Liver (tissue), 9 donors: ENCODE data around the gene AP3S1. TPM values are rescaled to one million over a fixed set of nuclear protein-coding genes. Genes with fewer than 3 reads are reported as not detected.
"Not testable (repeated sequence)": the region's sequence is repeated elsewhere in the genome, so short reads cannot be mapped to it uniquely, and the experiment has no call there.

Experiments used
- DNase-seq: peaks from one replicate; pipeline ENCODE4 v3.0.0-alpha.2; 2017; ENCODE audit warnings: low spot score
- H3K27ac ChIP-seq, 2 donors: one replicate each; pipeline ENCODE4 v1.7.0; 2013; ENCODE audit warnings: inconsistent platforms in 2 of 2, low read length in 2 of 2, control low read depth in 1 of 2, low read depth in 1 of 2, mild to moderate bottlenecking in 1 of 2
- H3K27me3 ChIP-seq, 4 donors: one replicate each; pipeline versions ENCODE4 v1.6.1 to v1.7.0; 2013; ENCODE audit warnings: low read length in 3 of 4, inconsistent platforms in 1 of 4, mild to moderate bottlenecking in 1 of 4, moderate library complexity in 1 of 4; ENCODE audit not compliant: control insufficient read depth in 4 of 4, insufficient read depth in 4 of 4
- H3K36me3 ChIP-seq, 4 donors: one replicate each; pipeline versions ENCODE4 v1.6.1 to v1.7.0; 2013; ENCODE audit warnings: low read length in 3 of 4, mild to moderate bottlenecking in 3 of 4, low read depth in 1 of 4, moderate library complexity in 1 of 4; ENCODE audit not compliant: control insufficient read depth in 4 of 4, insufficient read depth in 3 of 4
- H3K4me1 ChIP-seq, 4 donors: one replicate each; pipeline versions ENCODE4 v1.6.1 to v1.7.0; 2013; ENCODE audit warnings: low read length in 3 of 4, mild to moderate bottlenecking in 3 of 4, moderate library complexity in 1 of 4; ENCODE audit not compliant: control insufficient read depth in 4 of 4, insufficient read depth in 4 of 4
- H3K4me3 ChIP-seq, 3 donors: one replicate each; pipeline versions ENCODE4 v1.6.1 to v1.7.0; 2013; ENCODE audit warnings: low read length in 3 of 3, control low read depth in 1 of 3, low read depth in 1 of 3, mild to moderate bottlenecking in 1 of 3
- H3K9ac ChIP-seq, 2 donors: one replicate each; pipeline ENCODE4 v1.7.0; 2013; ENCODE audit warnings: low read length in 2 of 2, mild to moderate bottlenecking in 2 of 2, moderate library complexity in 2 of 2, control low read depth in 1 of 2, low read depth in 1 of 2
- H3K9me3 ChIP-seq, 4 donors: one replicate each; pipeline versions ENCODE4 v1.6.1 to v1.7.0; 2013; ENCODE audit warnings: low read length in 3 of 4; ENCODE audit not compliant: control insufficient read depth in 4 of 4
- EGR1 ChIP-seq, 2 donors: IDR thresholded peaks; 2 replicates each; pipeline ENCODE4 v1.6.1; 2016 to 2018; ENCODE audit warnings: antibody characterized with exemption in 2 of 2, low read depth in 2 of 2
- FOXA1 ChIP-seq: IDR thresholded peaks from 2 replicates; pipeline ENCODE4 v1.6.1; 2016; ENCODE audit warnings: antibody characterized with exemption
- FOXA2 ChIP-seq: IDR thresholded peaks from 2 replicates; pipeline ENCODE4 v1.6.1; 2016; ENCODE audit warnings: antibody characterized with exemption
- HNF4A ChIP-seq, 2 donors: conservative IDR thresholded peaks; 2 replicates each; pipeline ENCODE4 v1.6.1; 2016; ENCODE audit warnings: antibody characterized with exemption in 2 of 2, mild to moderate bottlenecking in 2 of 2
- HNF4G ChIP-seq: IDR thresholded peaks from 2 replicates; pipeline ENCODE4 v1.6.1; 2016; ENCODE audit warnings: antibody characterized with exemption
- JUND ChIP-seq, 2 donors: IDR thresholded peaks; 2 replicates each; pipeline ENCODE4 v1.6.1; 2016; ENCODE audit warnings: antibody characterized with exemption in 2 of 2
- NR2F2 ChIP-seq: IDR thresholded peaks from 2 replicates; pipeline ENCODE4 v1.6.1; 2016; ENCODE audit warnings: antibody characterized with exemption
- RAD21 ChIP-seq, 2 donors: IDR thresholded peaks; 2 replicates each; pipeline ENCODE4 v1.6.1; 2016; ENCODE audit warnings: antibody characterized with exemption in 2 of 2, mild to moderate bottlenecking in 2 of 2
- RXRA ChIP-seq, 2 donors: IDR thresholded peaks; 2 replicates each; pipeline ENCODE4 v1.6.1; 2017 to 2018; ENCODE audit warnings: antibody characterized with exemption in 2 of 2, mild to moderate bottlenecking in 1 of 2
- SP1 ChIP-seq: IDR thresholded peaks from 2 replicates; pipeline ENCODE4 v1.6.1; 2018; ENCODE audit warnings: antibody characterized with exemption, mild to moderate bottlenecking
- YY1 ChIP-seq: IDR thresholded peaks from 2 replicates; pipeline ENCODE4 v1.6.1; 2016; ENCODE audit warnings: antibody characterized with exemption, mild to moderate bottlenecking
- WGBS: extraction: QIAGEN DNeasy Blood & Tissue Kit; methylation state at CpG from one replicate; pipeline ENCODE4 v1.1.7; 2013; 5-methylcytosine and 5-hydroxymethylcytosine counted together
- polyA plus RNA-seq, 2 donors: library from polyadenylated mRNA; stranded (reverse) in 1 of 2; unstranded in 1 of 2; fragments of 200-250 nt in 1 of 2; fragments of >200 nt in 1 of 2; fragmentation: Nextera tagmentation in 1 of 2; extraction: Ambion mirVana in 1 of 2; gene quantifications; one replicate each; pipeline versions ENCODE4 v1.2.1 to v1.2.3, GENCODE V29; 2013 to 2015
- total RNA-seq, 2 donors: library from RNA; depleted of rRNA; stranded (reverse); fragments of >200 nt; gene quantifications; one replicate each; pipeline ENCODE4 v1.2.3, GENCODE V29; 2014
- TF ChIP-seq, protein P1 (sequence below): IDR thresholded peaks from 2 replicates; pipeline ENCODE4 v1.6.1; 2016; ENCODE audit warnings: antibody characterized with exemption
- TF ChIP-seq, protein P2 (sequence below): fragments of 150-350 bp; IDR thresholded peaks from 2 replicates; pipeline ENCODE4 v1.5.1; 2017; ENCODE audit warnings: improper control_type of control experiment, low read depth, low read length; ENCODE audit not compliant: missing input control
- TF ChIP-seq, protein P3 (sequence below): IDR thresholded peaks from 2 replicates; pipeline ENCODE4 v1.6.1; 2016; ENCODE audit warnings: antibody characterized with exemption
- TF ChIP-seq, protein P4 (sequence below): IDR thresholded peaks from 2 replicates; pipeline ENCODE4 v1.6.1; 2016; ENCODE audit warnings: antibody characterized with exemption
- TF ChIP-seq, protein P5 (sequence below): IDR thresholded peaks from 2 replicates; pipeline ENCODE4 v1.6.1; 2016; ENCODE audit warnings: antibody characterized with exemption, mild to moderate bottlenecking
- donor health status: healthy.
- donor health status: healthy.
- donor health status: healthy.
- donor health status: healthy.
- donor health status: healthy.

AP3S1 gene
- total and polyA plus RNA-seq, 4 donors: 32.7 to 52.7 (median 40.9) TPM

DNA sequence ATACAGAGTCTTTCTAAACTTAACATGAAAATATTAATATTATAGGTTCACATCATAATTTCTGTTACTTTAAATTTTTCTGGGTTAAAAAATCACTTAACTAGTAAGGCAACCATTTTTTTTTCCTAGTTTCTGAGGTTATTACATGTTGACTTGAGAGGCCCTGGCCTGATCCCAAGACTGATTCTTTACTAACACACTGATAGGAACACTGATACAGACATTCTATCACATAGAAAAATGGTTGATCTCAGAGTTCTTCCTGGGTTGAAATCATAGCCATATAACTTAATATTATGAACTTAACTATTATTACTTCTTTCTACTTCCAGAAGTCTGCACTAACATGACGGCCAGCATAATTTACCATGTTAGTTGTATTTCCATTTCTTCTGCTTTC, 43.0 kb downstream of the AP3S1 start (continued):
- TF ChIP-seq, protein P1, sequence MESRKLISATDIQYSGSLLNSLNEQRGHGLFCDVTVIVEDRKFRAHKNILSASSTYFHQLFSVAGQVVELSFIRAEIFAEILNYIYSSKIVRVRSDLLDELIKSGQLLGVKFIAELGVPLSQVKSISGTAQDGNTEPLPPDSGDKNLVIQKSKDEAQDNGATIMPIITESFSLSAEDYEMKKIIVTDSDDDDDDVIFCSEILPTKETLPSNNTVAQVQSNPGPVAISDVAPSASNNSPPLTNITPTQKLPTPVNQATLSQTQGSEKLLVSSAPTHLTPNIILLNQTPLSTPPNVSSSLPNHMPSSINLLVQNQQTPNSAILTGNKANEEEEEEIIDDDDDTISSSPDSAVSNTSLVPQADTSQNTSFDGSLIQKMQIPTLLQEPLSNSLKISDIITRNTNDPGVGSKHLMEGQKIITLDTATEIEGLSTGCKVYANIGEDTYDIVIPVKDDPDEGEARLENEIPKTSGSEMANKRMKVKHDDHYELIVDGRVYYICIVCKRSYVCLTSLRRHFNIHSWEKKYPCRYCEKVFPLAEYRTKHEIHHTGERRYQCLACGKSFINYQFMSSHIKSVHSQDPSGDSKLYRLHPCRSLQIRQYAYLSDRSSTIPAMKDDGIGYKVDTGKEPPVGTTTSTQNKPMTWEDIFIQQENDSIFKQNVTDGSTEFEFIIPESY: no peak
- TF ChIP-seq, protein P2, sequence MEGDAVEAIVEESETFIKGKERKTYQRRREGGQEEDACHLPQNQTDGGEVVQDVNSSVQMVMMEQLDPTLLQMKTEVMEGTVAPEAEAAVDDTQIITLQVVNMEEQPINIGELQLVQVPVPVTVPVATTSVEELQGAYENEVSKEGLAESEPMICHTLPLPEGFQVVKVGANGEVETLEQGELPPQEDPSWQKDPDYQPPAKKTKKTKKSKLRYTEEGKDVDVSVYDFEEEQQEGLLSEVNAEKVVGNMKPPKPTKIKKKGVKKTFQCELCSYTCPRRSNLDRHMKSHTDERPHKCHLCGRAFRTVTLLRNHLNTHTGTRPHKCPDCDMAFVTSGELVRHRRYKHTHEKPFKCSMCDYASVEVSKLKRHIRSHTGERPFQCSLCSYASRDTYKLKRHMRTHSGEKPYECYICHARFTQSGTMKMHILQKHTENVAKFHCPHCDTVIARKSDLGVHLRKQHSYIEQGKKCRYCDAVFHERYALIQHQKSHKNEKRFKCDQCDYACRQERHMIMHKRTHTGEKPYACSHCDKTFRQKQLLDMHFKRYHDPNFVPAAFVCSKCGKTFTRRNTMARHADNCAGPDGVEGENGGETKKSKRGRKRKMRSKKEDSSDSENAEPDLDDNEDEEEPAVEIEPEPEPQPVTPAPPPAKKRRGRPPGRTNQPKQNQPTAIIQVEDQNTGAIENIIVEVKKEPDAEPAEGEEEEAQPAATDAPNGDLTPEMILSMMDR: no peak

DNA sequence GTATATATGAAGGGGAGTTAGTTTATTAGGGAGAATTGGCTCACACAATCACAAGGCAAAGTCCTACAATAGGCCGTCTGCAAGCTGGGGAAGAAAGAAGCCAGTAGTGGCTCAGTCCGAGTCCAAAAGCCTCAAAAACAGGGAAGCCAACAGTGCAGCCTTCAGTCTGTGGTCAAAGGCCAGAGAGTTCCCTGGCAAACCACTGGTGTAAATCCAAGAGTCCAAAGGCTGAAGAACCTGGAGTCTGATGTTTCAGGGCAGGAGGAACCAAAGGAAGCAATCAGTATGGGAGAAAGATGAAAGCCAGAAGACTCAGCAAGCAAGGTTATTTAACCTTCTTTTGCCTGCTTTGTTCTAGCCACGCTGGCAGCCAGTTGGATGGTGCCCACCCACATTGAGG, 43.5 kb downstream of the AP3S1 start:
- H3K36me3 ChIP-seq, H3K4me3 ChIP-seq, H3K9ac ChIP-seq, H3K27me3 ChIP-seq, DNase-seq, H3K9me3 ChIP-seq, H3K27ac ChIP-seq: not testable (repeated sequence)
- TF ChIP-seq RAD21 (IDR thresholded peaks at IDR 0.05) (peak; percentile 49 to 61), YY1 (peak; percentile 84), SP1 (peak; percentile 95), HNF4G (peak; percentile 99), NR2F2 (peak; percentile 74), HNF4A (conservative IDR thresholded peaks at IDR 0.05) (peak; percentile 100), FOXA1 (peak; percentile 50), RXRA (IDR thresholded peaks at IDR 0.05) (peak; percentile 89 to 92), JUND (IDR thresholded peaks at IDR 0.05) (peak; percentile 71 to 93), EGR1 (IDR thresholded peaks at IDR 0.05; ENCODE audit: low read depth in 2 of 2) (peak in 1 of 2 donors; percentile 13), FOXA2 (peak; percentile 58)
- TF ChIP-seq, protein P3, sequence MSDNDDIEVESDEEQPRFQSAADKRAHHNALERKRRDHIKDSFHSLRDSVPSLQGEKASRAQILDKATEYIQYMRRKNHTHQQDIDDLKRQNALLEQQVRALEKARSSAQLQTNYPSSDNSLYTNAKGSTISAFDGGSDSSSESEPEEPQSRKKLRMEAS: peak; percentile 72
- TF ChIP-seq, protein P4, sequence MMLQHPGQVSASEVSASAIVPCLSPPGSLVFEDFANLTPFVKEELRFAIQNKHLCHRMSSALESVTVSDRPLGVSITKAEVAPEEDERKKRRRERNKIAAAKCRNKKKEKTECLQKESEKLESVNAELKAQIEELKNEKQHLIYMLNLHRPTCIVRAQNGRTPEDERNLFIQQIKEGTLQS: peak; percentile 50
- TF ChIP-seq, protein P5, sequence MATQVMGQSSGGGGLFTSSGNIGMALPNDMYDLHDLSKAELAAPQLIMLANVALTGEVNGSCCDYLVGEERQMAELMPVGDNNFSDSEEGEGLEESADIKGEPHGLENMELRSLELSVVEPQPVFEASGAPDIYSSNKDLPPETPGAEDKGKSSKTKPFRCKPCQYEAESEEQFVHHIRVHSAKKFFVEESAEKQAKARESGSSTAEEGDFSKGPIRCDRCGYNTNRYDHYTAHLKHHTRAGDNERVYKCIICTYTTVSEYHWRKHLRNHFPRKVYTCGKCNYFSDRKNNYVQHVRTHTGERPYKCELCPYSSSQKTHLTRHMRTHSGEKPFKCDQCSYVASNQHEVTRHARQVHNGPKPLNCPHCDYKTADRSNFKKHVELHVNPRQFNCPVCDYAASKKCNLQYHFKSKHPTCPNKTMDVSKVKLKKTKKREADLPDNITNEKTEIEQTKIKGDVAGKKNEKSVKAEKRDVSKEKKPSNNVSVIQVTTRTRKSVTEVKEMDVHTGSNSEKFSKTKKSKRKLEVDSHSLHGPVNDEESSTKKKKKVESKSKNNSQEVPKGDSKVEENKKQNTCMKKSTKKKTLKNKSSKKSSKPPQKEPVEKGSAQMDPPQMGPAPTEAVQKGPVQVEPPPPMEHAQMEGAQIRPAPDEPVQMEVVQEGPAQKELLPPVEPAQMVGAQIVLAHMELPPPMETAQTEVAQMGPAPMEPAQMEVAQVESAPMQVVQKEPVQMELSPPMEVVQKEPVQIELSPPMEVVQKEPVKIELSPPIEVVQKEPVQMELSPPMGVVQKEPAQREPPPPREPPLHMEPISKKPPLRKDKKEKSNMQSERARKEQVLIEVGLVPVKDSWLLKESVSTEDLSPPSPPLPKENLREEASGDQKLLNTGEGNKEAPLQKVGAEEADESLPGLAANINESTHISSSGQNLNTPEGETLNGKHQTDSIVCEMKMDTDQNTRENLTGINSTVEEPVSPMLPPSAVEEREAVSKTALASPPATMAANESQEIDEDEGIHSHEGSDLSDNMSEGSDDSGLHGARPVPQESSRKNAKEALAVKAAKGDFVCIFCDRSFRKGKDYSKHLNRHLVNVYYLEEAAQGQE: peak; percentile 75
- TF ChIP-seq, protein P1: peak; percentile 60
- WGBS: 31% methylated on average over 3 of the region's 3 CpGs
- peaks cover 0 to 18% (median 12%) of the 10 kb centered on the region in 4 donors for H3K4me1 ChIP-seq
